ENCODE measurements around the gene MEX3C. TPM values are rescaled to one million over a fixed set of nuclear protein-coding genes. Genes with fewer than 3 reads are reported as not detected.

Gene MEX3C
- polyA plus RNA-seq, 1 donor from 2014 or later, result 58.6 TPM

GRCh38 chr18:51154431-51155063 lies 42.9 kb downstream of the MEX3C start (continued):
- TF ChIP-seq, protein P1, sequence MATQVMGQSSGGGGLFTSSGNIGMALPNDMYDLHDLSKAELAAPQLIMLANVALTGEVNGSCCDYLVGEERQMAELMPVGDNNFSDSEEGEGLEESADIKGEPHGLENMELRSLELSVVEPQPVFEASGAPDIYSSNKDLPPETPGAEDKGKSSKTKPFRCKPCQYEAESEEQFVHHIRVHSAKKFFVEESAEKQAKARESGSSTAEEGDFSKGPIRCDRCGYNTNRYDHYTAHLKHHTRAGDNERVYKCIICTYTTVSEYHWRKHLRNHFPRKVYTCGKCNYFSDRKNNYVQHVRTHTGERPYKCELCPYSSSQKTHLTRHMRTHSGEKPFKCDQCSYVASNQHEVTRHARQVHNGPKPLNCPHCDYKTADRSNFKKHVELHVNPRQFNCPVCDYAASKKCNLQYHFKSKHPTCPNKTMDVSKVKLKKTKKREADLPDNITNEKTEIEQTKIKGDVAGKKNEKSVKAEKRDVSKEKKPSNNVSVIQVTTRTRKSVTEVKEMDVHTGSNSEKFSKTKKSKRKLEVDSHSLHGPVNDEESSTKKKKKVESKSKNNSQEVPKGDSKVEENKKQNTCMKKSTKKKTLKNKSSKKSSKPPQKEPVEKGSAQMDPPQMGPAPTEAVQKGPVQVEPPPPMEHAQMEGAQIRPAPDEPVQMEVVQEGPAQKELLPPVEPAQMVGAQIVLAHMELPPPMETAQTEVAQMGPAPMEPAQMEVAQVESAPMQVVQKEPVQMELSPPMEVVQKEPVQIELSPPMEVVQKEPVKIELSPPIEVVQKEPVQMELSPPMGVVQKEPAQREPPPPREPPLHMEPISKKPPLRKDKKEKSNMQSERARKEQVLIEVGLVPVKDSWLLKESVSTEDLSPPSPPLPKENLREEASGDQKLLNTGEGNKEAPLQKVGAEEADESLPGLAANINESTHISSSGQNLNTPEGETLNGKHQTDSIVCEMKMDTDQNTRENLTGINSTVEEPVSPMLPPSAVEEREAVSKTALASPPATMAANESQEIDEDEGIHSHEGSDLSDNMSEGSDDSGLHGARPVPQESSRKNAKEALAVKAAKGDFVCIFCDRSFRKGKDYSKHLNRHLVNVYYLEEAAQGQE (IDR thresholded peaks at IDR 0.05; ENCODE audit: borderline replicate concordance), result no peak

DNA sequence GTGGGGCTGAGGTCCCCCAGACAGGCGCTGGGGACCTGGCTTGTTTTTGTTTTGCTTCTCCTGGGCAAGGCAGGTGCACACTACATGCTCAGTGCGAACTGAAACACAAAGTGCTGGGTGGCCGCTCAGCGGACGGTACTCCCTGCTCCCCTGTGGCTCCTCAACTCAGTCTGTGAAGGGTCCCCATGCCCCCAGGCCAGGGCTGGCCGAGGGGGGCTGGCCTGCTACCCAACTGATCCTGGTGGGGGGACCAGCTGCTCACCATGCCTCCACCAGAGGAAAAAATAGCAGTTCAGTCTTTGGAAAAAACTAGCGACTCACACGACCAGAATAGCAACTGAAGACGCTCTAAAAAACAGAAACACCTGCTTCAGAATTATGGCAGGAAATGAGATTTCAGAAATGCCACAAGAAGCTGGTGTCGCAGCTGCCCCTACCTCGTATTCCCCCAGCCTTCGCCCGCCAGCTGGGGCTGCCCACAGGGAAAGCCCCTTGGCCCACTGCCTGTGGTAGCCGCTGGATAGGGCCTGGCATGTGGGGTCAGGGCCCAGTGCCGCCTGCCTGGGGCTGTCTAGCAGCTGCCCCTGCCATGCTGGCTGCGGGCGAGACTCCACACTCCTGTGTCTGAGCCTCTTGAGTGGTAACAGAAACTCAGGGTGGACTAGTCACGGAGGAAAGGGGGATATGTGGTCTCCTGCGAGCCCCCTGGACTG lies 43.7 kb downstream of the MEX3C start:
- no peak overlapping the region for H2AFZ ChIP-seq (ENCODE audit: low read depth, low read length)
- H3K27ac ChIP-seq (ENCODE audit: low read length), result no peak overlapping the region
- TF ChIP-seq RAD21 (conservative IDR thresholded peaks at IDR 0.05) (no peak), TAF1 (IDR thresholded peaks at IDR 0.05; ENCODE audit: low read depth) (no peak), SMC3 (conservative IDR thresholded peaks at IDR 0.05; ENCODE audit: poor library complexity) (no peak), CTCF (IDR thresholded peaks at IDR 0.05; ENCODE audit: poor library complexity, severe bottlenecking) (no peak), EP300 (conservative IDR thresholded peaks at IDR 0.05; ENCODE audit: poor library complexity, severe bottlenecking) (no peak), EZH2 (IDR thresholded peaks at IDR 0.05; ENCODE audit: borderline replicate concordance, insufficient read depth, low read length, poor library complexity, severe bottlenecking) (no peak), POLR2AphosphoS5 (IDR thresholded peaks at IDR 0.05) (no peak), MXI1 (conservative IDR thresholded peaks at IDR 0.05; ENCODE audit: poor library complexity, severe bottlenecking) (no peak)
- TF ChIP-seq, protein P1 (IDR thresholded peaks at IDR 0.05; ENCODE audit: borderline replicate concordance), result no peak
- no peak overlapping the region for H3K4me2 ChIP-seq (ENCODE audit: low read length)
- no peaks in the 10 kb centered on the region for H3K79me2 ChIP-seq (replicated peaks; ENCODE audit: insufficient read depth, low read length)
- H3K4me3 ChIP-seq (ENCODE audit: low read length), result no peak overlapping the region
- no peaks in the 10 kb centered on the region for H3K27me3 ChIP-seq (ENCODE audit: insufficient read depth, low read depth, low read length)
- H3K9me2 ChIP-seq (ENCODE audit: insufficient read depth, low read length), result no peaks in the 10 kb centered on the region
- H3K9ac ChIP-seq (ENCODE audit: low read length), result no peak overlapping the region
- H4K20me1 ChIP-seq (ENCODE audit: insufficient read depth), result no peaks in the 10 kb centered on the region
- no peaks in the 10 kb centered on the region for H3F3A ChIP-seq (ENCODE audit: insufficient read depth, low read length, poor library complexity, severe bottlenecking)
- no peaks in the 10 kb centered on the region for H3K36me3 ChIP-seq (ENCODE audit: insufficient read depth, low read length)
- H3K9me3 ChIP-seq (ENCODE audit: low read length), result no peaks in the 10 kb centered on the region

Data from neural cell (in vitro differentiated cells).